ENCODE data around the gene DPY19L2.
A peak's percentile ranks its signal among the peaks of the same experiment; 100 is the strongest.
"Not testable (repeated sequence)": the region's sequence is repeated elsewhere in the genome, so short reads cannot be mapped to it uniquely, and the experiment has no call there.

DPY19L2 gene

GRCh38 chr12:63663005-63663404, 5.3 kb downstream of the DPY19L2 start:
- not testable (repeated sequence) for H3K9ac ChIP-seq (ENCODE audit: low read length); H3K4me2 ChIP-seq (ENCODE audit: low read length); H3F3A ChIP-seq (ENCODE audit: insufficient read depth, low read length); H3K9me2 ChIP-seq (ENCODE audit: low read depth, low read length); H3K9me3 ChIP-seq (ENCODE audit: low read length); H2AFZ ChIP-seq (ENCODE audit: low read length); H3K27me3 ChIP-seq (ENCODE audit: insufficient read depth, low read length); H3K79me2 ChIP-seq (ENCODE audit: insufficient read depth, low read length); H3K27ac ChIP-seq (ENCODE audit: low read depth, low read length, poor library complexity, severe bottlenecking); H3K4me3 ChIP-seq (ENCODE audit: low read depth, low read length, poor library complexity, severe bottlenecking); H4K20me1 ChIP-seq (ENCODE audit: insufficient read depth, low read length); H3K36me3 ChIP-seq (ENCODE audit: insufficient read depth, low read length)
- H3K4me1 ChIP-seq (ENCODE audit: insufficient read depth, low read length, severe bottlenecking), result peaks cover 25% of the 10 kb centered on the region

GRCh38 chr12:63658501-63658900, 9.8 kb downstream of the DPY19L2 start:
- H3K27ac ChIP-seq (ENCODE audit: low read depth, low read length, poor library complexity, severe bottlenecking); H3F3A ChIP-seq (ENCODE audit: insufficient read depth, low read length); H3K9me2 ChIP-seq (ENCODE audit: low read depth, low read length); H3K4me3 ChIP-seq (ENCODE audit: low read depth, low read length, poor library complexity, severe bottlenecking); H3K36me3 ChIP-seq (ENCODE audit: insufficient read depth, low read length); H3K27me3 ChIP-seq (ENCODE audit: insufficient read depth, low read length); H3K9ac ChIP-seq (ENCODE audit: low read length); H2AFZ ChIP-seq (ENCODE audit: low read length); H3K9me3 ChIP-seq (ENCODE audit: low read length); H3K4me2 ChIP-seq (ENCODE audit: low read length); H3K79me2 ChIP-seq (ENCODE audit: insufficient read depth, low read length); H4K20me1 ChIP-seq (ENCODE audit: insufficient read depth, low read length): not testable (repeated sequence)
- H3K4me1 ChIP-seq (ENCODE audit: insufficient read depth, low read length, severe bottlenecking), result peaks cover 10% of the 10 kb centered on the region

DNA sequence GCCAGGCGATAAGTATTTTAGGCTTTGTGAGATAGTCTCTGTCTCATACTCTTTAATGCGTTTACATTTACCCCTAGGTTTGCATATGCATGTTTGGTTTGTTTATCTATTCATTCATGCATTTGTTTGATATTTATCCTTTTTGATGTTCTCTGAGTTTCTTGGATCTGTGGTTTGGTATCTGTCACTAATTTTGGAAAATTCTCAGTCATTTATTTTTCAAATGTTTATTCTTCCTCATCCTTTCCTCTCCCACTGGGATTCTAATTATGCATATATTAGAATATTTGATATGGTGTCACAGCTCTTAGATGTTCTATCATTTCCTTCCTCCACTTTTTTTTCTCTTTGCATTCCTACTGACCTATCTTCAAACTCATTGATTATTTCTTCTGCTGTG, 11.9 kb downstream of the DPY19L2 start:
- peaks cover 10% of the 10 kb centered on the region for H3K4me1 ChIP-seq (ENCODE audit: insufficient read depth, low read length, severe bottlenecking)
- H3K27ac ChIP-seq (ENCODE audit: low read depth, low read length, poor library complexity, severe bottlenecking); H3K4me3 ChIP-seq (ENCODE audit: low read depth, low read length, poor library complexity, severe bottlenecking); H4K20me1 ChIP-seq (ENCODE audit: insufficient read depth, low read length); H3K9me3 ChIP-seq (ENCODE audit: low read length); H3K79me2 ChIP-seq (ENCODE audit: insufficient read depth, low read length); H3K9ac ChIP-seq (ENCODE audit: low read length); H3K36me3 ChIP-seq (ENCODE audit: insufficient read depth, low read length); H3F3A ChIP-seq (ENCODE audit: insufficient read depth, low read length); H2AFZ ChIP-seq (ENCODE audit: low read length); H3K9me2 ChIP-seq (ENCODE audit: low read depth, low read length); H3K27me3 ChIP-seq (ENCODE audit: insufficient read depth, low read length); H3K4me2 ChIP-seq (ENCODE audit: low read length): not testable (repeated sequence)

- not testable (repeated sequence) for H4K20me1 ChIP-seq (ENCODE audit: insufficient read depth, low read length); H3K27ac ChIP-seq (ENCODE audit: low read depth, low read length, poor library complexity, severe bottlenecking); H3K4me2 ChIP-seq (ENCODE audit: low read length); H3K36me3 ChIP-seq (ENCODE audit: insufficient read depth, low read length); H3K27me3 ChIP-seq (ENCODE audit: insufficient read depth, low read length); H3K4me3 ChIP-seq (ENCODE audit: low read depth, low read length, poor library complexity, severe bottlenecking); H3K4me1 ChIP-seq (ENCODE audit: insufficient read depth, low read length, severe bottlenecking); H3K79me2 ChIP-seq (ENCODE audit: insufficient read depth, low read length); H3F3A ChIP-seq (ENCODE audit: insufficient read depth, low read length); H3K9me2 ChIP-seq (ENCODE audit: low read depth, low read length); H2AFZ ChIP-seq (ENCODE audit: low read length); H3K9ac ChIP-seq (ENCODE audit: low read length); H3K9me3 ChIP-seq (ENCODE audit: low read length)
Observed at GRCh38 chr12:63655543-63656257, 12.6 kb downstream of the DPY19L2 start.

- H3K4me3 ChIP-seq (ENCODE audit: low read depth, low read length, poor library complexity, severe bottlenecking); H3K9ac ChIP-seq (ENCODE audit: low read length); H3K9me2 ChIP-seq (ENCODE audit: low read depth, low read length); H2AFZ ChIP-seq (ENCODE audit: low read length); H3K4me1 ChIP-seq (ENCODE audit: insufficient read depth, low read length, severe bottlenecking); H3F3A ChIP-seq (ENCODE audit: insufficient read depth, low read length); H3K27me3 ChIP-seq (ENCODE audit: insufficient read depth, low read length); H3K27ac ChIP-seq (ENCODE audit: low read depth, low read length, poor library complexity, severe bottlenecking); H3K79me2 ChIP-seq (ENCODE audit: insufficient read depth, low read length); H4K20me1 ChIP-seq (ENCODE audit: insufficient read depth, low read length); H3K9me3 ChIP-seq (ENCODE audit: low read length); H3K36me3 ChIP-seq (ENCODE audit: insufficient read depth, low read length): not testable (repeated sequence)
- H3K4me2 ChIP-seq (ENCODE audit: low read length), result peak overlapping the region; percentile 22; the same call in 1 of the 2 replicates
Observed at GRCh38 chr12:63654481-63654880, 13.8 kb downstream of the DPY19L2 start.

GRCh38 chr12:63649517-63649916, 18.8 kb downstream of the DPY19L2 start:
- not testable (repeated sequence) for H3K27me3 ChIP-seq (ENCODE audit: insufficient read depth, low read length); H4K20me1 ChIP-seq (ENCODE audit: insufficient read depth, low read length); H3K9ac ChIP-seq (ENCODE audit: low read length); H3K9me3 ChIP-seq (ENCODE audit: low read length); H3K4me2 ChIP-seq (ENCODE audit: low read length); H3K4me3 ChIP-seq (ENCODE audit: low read depth, low read length, poor library complexity, severe bottlenecking); H3F3A ChIP-seq (ENCODE audit: insufficient read depth, low read length); H3K27ac ChIP-seq (ENCODE audit: low read depth, low read length, poor library complexity, severe bottlenecking); H3K9me2 ChIP-seq (ENCODE audit: low read depth, low read length); H3K79me2 ChIP-seq (ENCODE audit: insufficient read depth, low read length); H3K4me1 ChIP-seq (ENCODE audit: insufficient read depth, low read length, severe bottlenecking); H2AFZ ChIP-seq (ENCODE audit: low read length); H3K36me3 ChIP-seq (ENCODE audit: insufficient read depth, low read length)

GRCh38 chr12:63643381-63644140, 24.7 kb downstream of the DPY19L2 start:
- not testable (repeated sequence) for H3K9me2 ChIP-seq (ENCODE audit: low read depth, low read length); H3K27ac ChIP-seq (ENCODE audit: low read depth, low read length, poor library complexity, severe bottlenecking); H3K9ac ChIP-seq (ENCODE audit: low read length); H3K4me3 ChIP-seq (ENCODE audit: low read depth, low read length, poor library complexity, severe bottlenecking); H3K4me2 ChIP-seq (ENCODE audit: low read length); H4K20me1 ChIP-seq (ENCODE audit: insufficient read depth, low read length); H3K79me2 ChIP-seq (ENCODE audit: insufficient read depth, low read length); H2AFZ ChIP-seq (ENCODE audit: low read length); H3K27me3 ChIP-seq (ENCODE audit: insufficient read depth, low read length); H3K4me1 ChIP-seq (ENCODE audit: insufficient read depth, low read length, severe bottlenecking); H3F3A ChIP-seq (ENCODE audit: insufficient read depth, low read length); H3K36me3 ChIP-seq (ENCODE audit: insufficient read depth, low read length); H3K9me3 ChIP-seq (ENCODE audit: low read length)

All from OCI-LY1 (cell line).